HG03159 (cell line): ENCODE results near the gene MDFI.

ENCODE experiments used
- ATAC-seq: cut with Tn5 transposase; IDR thresholded peaks from one replicate; pipeline ENCODE4 v1.9.1; 2021; ENCODE audit warnings: mild to moderate bottlenecking, moderate library complexity; ENCODE audit not compliant: unreplicated experiment

The MDFI gene

GRCh38 chr6:41633056-41633634, 5.1 kb upstream of the MDFI start:
- ATAC-seq, result no peak

- no peak for ATAC-seq
Measured at GRCh38 chr6:41634657-41635056, 3.6 kb upstream of the MDFI start.

GRCh38 chr6:41635365-41635764, 2.9 kb upstream of the MDFI start:
- no peak for ATAC-seq

GRCh38 chr6:41636833-41637193, 1.5 kb upstream of the MDFI start:
- no peak for ATAC-seq

GRCh38 chr6:41637194-41638001, 870 bp upstream of the MDFI start:
- ATAC-seq, result no peak

GRCh38 chr6:41638935-41639808, 904 bp downstream of the MDFI start:
- no peak for ATAC-seq

GRCh38 chr6:41639809-41640371, 1.6 kb downstream of the MDFI start:
- no peak for ATAC-seq

- ATAC-seq, result no peak
Measured at GRCh38 chr6:41640426-41640825, 2.2 kb downstream of the MDFI start.

- no peak for ATAC-seq
Measured at GRCh38 chr6:41641352-41641925, 3.2 kb downstream of the MDFI start.

- no peak for ATAC-seq
Measured at GRCh38 chr6:41642090-41642959, 4.1 kb downstream of the MDFI start.

GRCh38 chr6:41642960-41643898, 5.0 kb downstream of the MDFI start:
- no peak for ATAC-seq

- no peak for ATAC-seq
Measured at GRCh38 chr6:41643899-41644269, 5.6 kb downstream of the MDFI start.

- no peak for ATAC-seq
Measured at GRCh38 chr6:41644297-41644879, 6.1 kb downstream of the MDFI start.

GRCh38 chr6:41645007-41645618, 6.8 kb downstream of the MDFI start:
- ATAC-seq, result no peak

- ATAC-seq, result no peak
Measured at GRCh38 chr6:41646026-41646795, 7.9 kb downstream of the MDFI start.

- no peak for ATAC-seq
Measured at GRCh38 chr6:41647061-41647511, 8.8 kb downstream of the MDFI start.

GRCh38 chr6:41648070-41648585, 9.9 kb downstream of the MDFI start:
- ATAC-seq, result no peak
